HEK293T (cell line): ENCODE results near the gene PTPRZ1.

Experiments
- ARNT ChIP-seq: fragments of 450-650 bp; IDR thresholded peaks from 2 replicates; pipeline ENCODE4 v1.6.1; 2017; ENCODE audit warnings: mild to moderate bottlenecking
- BHLHE40 ChIP-seq: fragments of 450-650 bp; IDR thresholded peaks from 2 replicates; pipeline ENCODE4 v1.6.1; 2016; ENCODE audit warnings: mild to moderate bottlenecking, moderate library complexity, borderline replicate concordance
- FOXM1 ChIP-seq: fragments of 450-650 bp; IDR thresholded peaks from 2 replicates; pipeline ENCODE4 v1.6.1; 2017; ENCODE audit warnings: mild to moderate bottlenecking, borderline replicate concordance
- HDGF ChIP-seq: fragments of 450-650 bp; IDR thresholded peaks from 2 replicates; pipeline ENCODE4 v1.6.1; 2017; ENCODE audit warnings: antibody characterized with exemption, borderline replicate concordance
- NFRKB ChIP-seq: fragments of 450-650 bp; IDR thresholded peaks from 2 replicates; pipeline ENCODE4 v1.6.1; 2016; ENCODE audit warnings: mild to moderate bottlenecking, moderate library complexity
- SP1 ChIP-seq: fragments of 450-650 bp; IDR thresholded peaks from 2 replicates; pipeline ENCODE4 v1.6.1; 2017
- SUZ12 ChIP-seq: fragments of 450-650 bp; IDR thresholded peaks from 2 replicates; pipeline ENCODE4 v1.6.1; 2016; ENCODE audit warnings: mild to moderate bottlenecking
- TARDBP ChIP-seq: fragments of 450-650 bp; IDR thresholded peaks from 2 replicates; pipeline ENCODE4 v1.6.1; 2016

DNA sequence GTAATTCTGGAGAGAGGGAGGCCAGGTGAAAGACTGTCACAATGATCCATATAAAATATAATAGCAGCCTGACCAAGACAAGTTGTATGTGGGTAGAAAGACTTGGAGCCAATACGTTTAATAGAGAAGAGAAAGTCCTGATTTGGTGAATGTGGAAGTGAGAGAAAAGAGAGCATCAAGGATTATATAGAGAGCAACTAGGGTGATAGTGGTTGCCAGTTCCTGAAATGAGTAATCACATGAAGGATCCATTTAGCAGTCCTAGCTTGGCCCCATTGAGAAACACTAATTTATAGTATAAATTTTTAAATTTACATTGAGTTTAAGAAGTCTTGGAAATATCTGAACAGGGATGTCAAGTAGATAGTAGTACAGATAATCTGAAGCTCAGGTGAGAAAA, 197.1 kb downstream of the PTPRZ1 start:
- TF ChIP-seq HDGF = no peak
- no peak for TF ChIP-seq NFRKB
- no peak for TF ChIP-seq TARDBP
- TF ChIP-seq BHLHE40 = no peak
- TF ChIP-seq SUZ12 = no peak
- no peak for TF ChIP-seq SP1
- TF ChIP-seq FOXM1 = no peak
- TF ChIP-seq ARNT = no peak
